Activated gamma-delta T cell treated with anti-CD3 and anti-CD28 coated beads, Interleukin-2, amount 50 U/mL, for 16 hours (primary cell): Measurements from ENCODE around the gene MAGEE2.
"Not testable (repeated sequence)": the region's sequence is repeated elsewhere in the genome, so short reads cannot be mapped to it uniquely, and the experiment has no call there.

ENCODE experiments used
- DNase-seq: peaks from one replicate; pipeline ENCODE4 v3.0.0-alpha.2; 2020; ENCODE audit warnings: low read depth

The MAGEE2 gene

GRCh38 chrX:75784680-75785491 lies at the start of gene MAGEE2:
MAGEE2 (minus strand) TSS chrX:75785254; CDS start chrX:75785051, 203 bp downstream.
- no peak for DNase-seq

- no peak for DNase-seq
These were observed 1.2 kb upstream of the MAGEE2 start for GRCh38 chrX:75786290-75786689.

- DNase-seq = no peak
These were observed 3.4 kb downstream of the MAGEE2 start for GRCh38 chrX:75781611-75782010.

GRCh38 chrX:75768063-75768462 lies 17.0 kb downstream of the MAGEE2 start:
- DNase-seq = not testable (repeated sequence)

GRCh38 chrX:75748431-75748830 lies 36.6 kb downstream of the MAGEE2 start:
- DNase-seq = no peak

- DNase-seq = peak; percentile 1
These were observed 38.0 kb downstream of the MAGEE2 start for GRCh38 chrX:75746891-75747639.
